SK-N-SH (cell line): Measurements from ENCODE around the gene GOLGB1.

ENCODE experiments used
- EZH2phosphoT487 ChIP-seq: fragments of 200-600 bp; sonication (generic); IDR thresholded peaks from 2 replicates; pipeline ENCODE4 v1.6.1; 2017; ENCODE audit warnings: low read depth, mixed run types, mild to moderate bottlenecking, antibody characterized with exemption, moderate library complexity, borderline replicate concordance
- FOSL2 ChIP-seq: IDR thresholded peaks from 2 replicates; pipeline ENCODE4 v1.4.0; 2012; ENCODE audit warnings: low read depth, mild to moderate bottlenecking, moderate library complexity, borderline replicate concordance
- IRF3 ChIP-seq: fragments of 150-350 bp; IDR thresholded peaks from 2 replicates; pipeline ENCODE4 v1.6.1; 2016; ENCODE audit warnings: mild to moderate bottlenecking, low read depth, low read length
- JUND ChIP-seq: IDR thresholded peaks from 2 replicates; pipeline ENCODE4 v1.4.0; 2012
- MEF2A ChIP-seq: IDR thresholded peaks from 2 replicates; pipeline ENCODE4 v1.4.0; 2012; ENCODE audit warnings: low read depth, borderline replicate concordance
- SIN3A ChIP-seq: IDR thresholded peaks from 2 replicates; pipeline ENCODE4 v1.6.1; 2012; ENCODE audit warnings: low read depth, mild to moderate bottlenecking, low read length, moderate library complexity, borderline replicate concordance
- TF ChIP-seq, protein P1 (sequence below): fragments of 200-600 bp; sonication (generic); IDR thresholded peaks from 2 replicates; pipeline ENCODE4 v1.6.1; 2017; ENCODE audit warnings: antibody characterized with exemption, mild to moderate bottlenecking, moderate library complexity

- TF ChIP-seq, protein P1, sequence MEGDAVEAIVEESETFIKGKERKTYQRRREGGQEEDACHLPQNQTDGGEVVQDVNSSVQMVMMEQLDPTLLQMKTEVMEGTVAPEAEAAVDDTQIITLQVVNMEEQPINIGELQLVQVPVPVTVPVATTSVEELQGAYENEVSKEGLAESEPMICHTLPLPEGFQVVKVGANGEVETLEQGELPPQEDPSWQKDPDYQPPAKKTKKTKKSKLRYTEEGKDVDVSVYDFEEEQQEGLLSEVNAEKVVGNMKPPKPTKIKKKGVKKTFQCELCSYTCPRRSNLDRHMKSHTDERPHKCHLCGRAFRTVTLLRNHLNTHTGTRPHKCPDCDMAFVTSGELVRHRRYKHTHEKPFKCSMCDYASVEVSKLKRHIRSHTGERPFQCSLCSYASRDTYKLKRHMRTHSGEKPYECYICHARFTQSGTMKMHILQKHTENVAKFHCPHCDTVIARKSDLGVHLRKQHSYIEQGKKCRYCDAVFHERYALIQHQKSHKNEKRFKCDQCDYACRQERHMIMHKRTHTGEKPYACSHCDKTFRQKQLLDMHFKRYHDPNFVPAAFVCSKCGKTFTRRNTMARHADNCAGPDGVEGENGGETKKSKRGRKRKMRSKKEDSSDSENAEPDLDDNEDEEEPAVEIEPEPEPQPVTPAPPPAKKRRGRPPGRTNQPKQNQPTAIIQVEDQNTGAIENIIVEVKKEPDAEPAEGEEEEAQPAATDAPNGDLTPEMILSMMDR = no peak
- TF ChIP-seq SIN3A = no peak
- TF ChIP-seq JUND = no peak
- TF ChIP-seq EZH2phosphoT487 = no peak
- no peak for TF ChIP-seq IRF3
- no peak for TF ChIP-seq FOSL2
- no peak for TF ChIP-seq MEF2A
Observed at GRCh38 chr3:121621491-121621890, 128.1 kb downstream of the GOLGB1 start.
